22Rv1 (cell line): ENCODE results near the gene UBL7.

Experiments
- H3K27ac ChIP-seq: fragments of 450-650 bp; 2 replicates; pipeline ENCODE4 v1.5.1; 2017
- CTCF ChIP-seq: fragments of 450-650 bp; IDR thresholded peaks from 2 replicates; pipeline ENCODE4 v1.5.1; 2017; ENCODE audit warnings: mild to moderate bottlenecking
- ZFX ChIP-seq: fragments of 450-650 bp; IDR thresholded peaks from 2 replicates; pipeline ENCODE4 v1.6.1; 2017; ENCODE audit warnings: antibody characterized with exemption, borderline replicate concordance

Gene UBL7

GRCh38 chr15:74470631-74471395 is 9.9 kb upstream of the UBL7 start:
- H3K27ac ChIP-seq: no peak overlapping the region
- TF ChIP-seq ZFX: no peak
- TF ChIP-seq CTCF: no peak

GRCh38 chr15:74468341-74469032 is 7.5 kb upstream of the UBL7 start:
- H3K27ac ChIP-seq: no peak overlapping the region
- TF ChIP-seq ZFX (no peak), CTCF (no peak)

- TF ChIP-seq CTCF: no peak
- TF ChIP-seq ZFX: no peak
- no peak overlapping the region for H3K27ac ChIP-seq
These were observed 5.6 kb upstream of the UBL7 start for GRCh38 chr15:74466570-74466969.

- H3K27ac ChIP-seq: no peak overlapping the region
- no peak for TF ChIP-seq CTCF
- no peak for TF ChIP-seq ZFX
These were observed 3.9 kb upstream of the UBL7 start for GRCh38 chr15:74464897-74465296.

GRCh38 chr15:74464216-74464615 is 3.3 kb upstream of the UBL7 start:
- H3K27ac ChIP-seq: no peak overlapping the region

GRCh38 chr15:74463634-74464033 is 2.7 kb upstream of the UBL7 start:
- TF ChIP-seq ZFX: no peak
- TF ChIP-seq CTCF: no peak
- no peak overlapping the region for H3K27ac ChIP-seq

More at GRCh38 chr15:74464216-74464615, 3.3 kb upstream of the UBL7 start:
- TF ChIP-seq ZFX (no peak), CTCF (no peak)
